Measurements from ENCODE around the gene VENTX. TPM values are rescaled to one million over a fixed set of nuclear protein-coding genes. Genes with fewer than 3 reads are reported as not detected.

Gene VENTX
- total RNA-seq, 1 experiment from 2014 or later: not detected

- TF ChIP-seq POLR2A (IDR thresholded peaks at IDR 0.05; ENCODE audit: borderline replicate concordance, extremely low read depth, insufficient read depth, insufficient read length) (no peak), MAX (IDR thresholded peaks at IDR 0.05) (no peak), POLR2AphosphoS5 (IDR thresholded peaks at IDR 0.05; ENCODE audit: low read depth, low read length) (no peak)
- Histone ChIP-seq H3K9me2 (ENCODE audit: insufficient read depth) (no peaks in the 10 kb centered on the region), H3K4me2 (ENCODE audit: low read length) (no peak overlapping the region), H3K9me3 (ENCODE audit: control insufficient read depth in 1 of 2, insufficient read depth in 1 of 2, low read depth in 1 of 2, low read length in 2 of 2) (no peaks in the 10 kb centered on the region), H2AFZ (ENCODE audit: low read depth, low read length, poor library complexity, severe bottlenecking) (no peak overlapping the region), H3K36me3 (ENCODE audit: control insufficient read depth in 1 of 2, insufficient read depth in 2 of 2, low read length in 2 of 2) (no peaks in the 10 kb centered on the region), H3K27ac (ENCODE audit: low read depth, low read length) (no peak overlapping the region), H3K9ac (ENCODE audit: low read length) (no peak overlapping the region), H3K27me3 (ENCODE audit: insufficient read depth, low read length) (no peaks in the 10 kb centered on the region), H3K79me2 (ENCODE audit: insufficient read depth, low read length) (no peaks in the 10 kb centered on the region), H3K4me3 (replicated peaks in 1 of 2; ENCODE audit: low read depth in 1 of 2, low read length in 2 of 2) (no peak overlapping the region), H4K20me1 (ENCODE audit: insufficient read depth) (no peaks in the 10 kb centered on the region), H3K4me1 (ENCODE audit: control insufficient read depth in 1 of 2, insufficient read depth in 2 of 2, low read length in 2 of 2) (no peaks in the 10 kb centered on the region)
- intact Hi-C loops (cut with micrococcal nuclease): no loop called here
- no TSS peak for BruUV-seq (replicated peaks)
- ChIA-PET CTCF (no interaction called here), RAD21 (ENCODE audit: low non-redundant PET in 1 of 2, low total read pairs in 2 of 2, uncharacterized antibody in 2 of 2, unreplicated experiment in 2 of 2) (no interaction called here), POLR2A (no interaction called here)
- ATAC-seq (no peak), DNase-seq (ENCODE audit: low read depth, low spot score) (no peak)
These were observed 18.8 kb upstream of the VENTX start for GRCh38 chr10:133218891-133219290.

- H3K36me3 ChIP-seq (ENCODE audit: control insufficient read depth in 1 of 2, insufficient read depth in 2 of 2, low read length in 2 of 2): no peaks in the 10 kb centered on the region
- POLR2A ChIA-PET: no interaction called here
- intact Hi-C loops (cut with micrococcal nuclease): no loop called here
These were observed 17.9 kb upstream of the VENTX start for GRCh38 chr10:133219782-133220181.

More at GRCh38 chr10:133219782-133220181, 17.9 kb upstream of the VENTX start:
- Histone ChIP-seq H3K9me2 (ENCODE audit: insufficient read depth) (no peaks in the 10 kb centered on the region), H3K79me2 (ENCODE audit: insufficient read depth, low read length) (no peaks in the 10 kb centered on the region), H3K4me2 (ENCODE audit: low read length) (no peak overlapping the region), H2AFZ (ENCODE audit: low read depth, low read length, poor library complexity, severe bottlenecking) (no peak overlapping the region), H3K27ac (ENCODE audit: low read depth, low read length) (no peak overlapping the region), H3K4me1 (ENCODE audit: control insufficient read depth in 1 of 2, insufficient read depth in 2 of 2, low read length in 2 of 2) (no peaks in the 10 kb centered on the region), H3K27me3 (ENCODE audit: insufficient read depth, low read length) (no peaks in the 10 kb centered on the region), H3K4me3 (replicated peaks in 1 of 2; ENCODE audit: low read depth in 1 of 2, low read length in 2 of 2) (no peak overlapping the region), H4K20me1 (ENCODE audit: insufficient read depth) (no peaks in the 10 kb centered on the region), H3K9me3 (ENCODE audit: control insufficient read depth in 1 of 2, insufficient read depth in 1 of 2, low read depth in 1 of 2, low read length in 2 of 2) (no peaks in the 10 kb centered on the region), H3K9ac (ENCODE audit: low read length) (no peak overlapping the region)
- DNase-seq (ENCODE audit: low read depth, low spot score): no peak
- BruUV-seq (replicated peaks): no TSS peak
- ATAC-seq: no peak
- no peak for TF ChIP-seq TCF7L2 (IDR thresholded peaks at IDR 0.05; ENCODE audit: borderline replicate concordance, extremely low read depth, insufficient read depth, insufficient read length)
- TF ChIP-seq SIN3A (IDR thresholded peaks at IDR 0.05; ENCODE audit: low read depth): no peak
- TF ChIP-seq CBX3 (IDR thresholded peaks at IDR 0.05; ENCODE audit: low read depth): no peak
- TF ChIP-seq POLR2A (IDR thresholded peaks at IDR 0.05; ENCODE audit: borderline replicate concordance, extremely low read depth, insufficient read depth, insufficient read length): no peak
- no peak for TF ChIP-seq RAD21 (IDR thresholded peaks at IDR 0.05; ENCODE audit: low read depth)
- ChIA-PET CTCF (no interaction called here), RAD21 (ENCODE audit: low non-redundant PET in 1 of 2, low total read pairs in 2 of 2, uncharacterized antibody in 2 of 2, unreplicated experiment in 2 of 2) (no interaction called here)

Measured in HCT116 (cell line).